CD4-positive, alpha-beta T cell treated with Interleukin-15 for 4 hours (primary cell): ENCODE measurements around the gene BMPR1A.

ENCODE experiments used
- DNase-seq: peaks from one replicate; pipeline ENCODE4 v3.0.0-alpha.2; 2020; ENCODE audit warnings: low spot score

BMPR1A gene

GRCh38 chr10:86802473-86803108, 46.2 kb downstream of the BMPR1A start:
- no peak for DNase-seq

- no peak for DNase-seq
Observed at GRCh38 chr10:86803156-86803555, 46.7 kb downstream of the BMPR1A start.

- DNase-seq, result no peak
Observed at GRCh38 chr10:86804805-86805204, 48.4 kb downstream of the BMPR1A start.

GRCh38 chr10:86813101-86813500, 56.7 kb downstream of the BMPR1A start:
- DNase-seq, result no peak

- DNase-seq, result no peak
Observed at GRCh38 chr10:86813982-86814381, 57.6 kb downstream of the BMPR1A start.

- no peak for DNase-seq
Observed at GRCh38 chr10:86815035-86815617, 58.7 kb downstream of the BMPR1A start.

GRCh38 chr10:86815640-86816039, 59.2 kb downstream of the BMPR1A start:
- DNase-seq, result no peak

GRCh38 chr10:86817246-86817645, 60.8 kb downstream of the BMPR1A start:
- no peak for DNase-seq

- no peak for DNase-seq
Observed at GRCh38 chr10:86819567-86819966, 63.1 kb downstream of the BMPR1A start.

GRCh38 chr10:86820509-86820908, 64.1 kb downstream of the BMPR1A start:
- no peak for DNase-seq

GRCh38 chr10:86821388-86821999, 65.1 kb downstream of the BMPR1A start:
- no peak for DNase-seq

- DNase-seq, result no peak
Observed at GRCh38 chr10:86823565-86823964, 67.1 kb downstream of the BMPR1A start.

- no peak for DNase-seq
Observed at GRCh38 chr10:86824151-86824550, 67.7 kb downstream of the BMPR1A start.

- no peak for DNase-seq
Observed at GRCh38 chr10:86825366-86825765, 68.9 kb downstream of the BMPR1A start.

- no peak for DNase-seq
Observed at GRCh38 chr10:86827639-86828038, 71.2 kb downstream of the BMPR1A start.

GRCh38 chr10:86828145-86828544, 71.7 kb downstream of the BMPR1A start:
- DNase-seq, result no peak

- no peak for DNase-seq
Observed at GRCh38 chr10:86829472-86829871, 73.1 kb downstream of the BMPR1A start.

- DNase-seq, result no peak
Observed at GRCh38 chr10:86830043-86830591, 73.7 kb downstream of the BMPR1A start.

GRCh38 chr10:86833969-86834368, 77.5 kb downstream of the BMPR1A start:
- no peak for DNase-seq

GRCh38 chr10:86836044-86836443, 79.6 kb downstream of the BMPR1A start:
- no peak for DNase-seq

- no peak for DNase-seq
Observed at GRCh38 chr10:86837663-86838062, 81.2 kb downstream of the BMPR1A start.

GRCh38 chr10:86840498-86840897, 84.1 kb downstream of the BMPR1A start:
- DNase-seq, result no peak

GRCh38 chr10:86846088-86846487, 89.7 kb downstream of the BMPR1A start:
- DNase-seq, result no peak
